Loucy (cell line): ENCODE measurements around the gene LATS1.

Source experiments
- H2AFZ ChIP-seq: fragments of 200-600 bp; sonication (generic); 2 replicates; pipeline ENCODE4 v1.6.0; 2016; ENCODE audit warnings: antibody characterized with exemption, mild to moderate bottlenecking, low read length, moderate library complexity
- H3F3A ChIP-seq: fragments of 200-600 bp; 2 replicates; pipeline ENCODE4 v1.6.0; 2016; ENCODE audit warnings: antibody characterized with exemption, low read depth, mild to moderate bottlenecking
- H3K27me3 ChIP-seq: fragments of 200-600 bp; sonication (generic); 2 replicates; pipeline ENCODE4 v1.6.1; 2014; ENCODE audit warnings: low read length, mild to moderate bottlenecking; ENCODE audit not compliant: insufficient read depth, poor library complexity, severe bottlenecking
- H3K36me3 ChIP-seq: fragments of 200-600 bp; sonication (generic); 2 replicates; pipeline ENCODE4 v1.6.1; 2016; ENCODE audit warnings: low read length; ENCODE audit not compliant: insufficient read depth
- H3K4me1 ChIP-seq: fragments of 200-600 bp; sonication (generic); 2 replicates; pipeline ENCODE4 v1.5.1; 2014; ENCODE audit warnings: low read length, mild to moderate bottlenecking; ENCODE audit not compliant: insufficient read depth, poor library complexity, severe bottlenecking
- H3K4me2 ChIP-seq: fragments of 200-600 bp; sonication (generic); 2 replicates; pipeline ENCODE4 v1.6.0; 2014; ENCODE audit warnings: antibody characterized with exemption, low read length, low read depth, mild to moderate bottlenecking; ENCODE audit not compliant: poor library complexity, severe bottlenecking
- H3K4me3 ChIP-seq: fragments of 200-600 bp; sonication (generic); 2 replicates; pipeline ENCODE4 v1.5.1; 2014; ENCODE audit warnings: low read length, mild to moderate bottlenecking, mixed read lengths; ENCODE audit not compliant: poor library complexity, severe bottlenecking
- H3K79me2 ChIP-seq: fragments of 200-600 bp; sonication (generic); 2 replicates; pipeline ENCODE4 v1.6.1; 2014; ENCODE audit warnings: low read length; ENCODE audit not compliant: insufficient read depth
- H3K9ac ChIP-seq: fragments of 200-600 bp; sonication (generic); 2 replicates; pipeline ENCODE4 v1.6.0; 2014; ENCODE audit warnings: mild to moderate bottlenecking, low read depth, low read length, moderate library complexity; ENCODE audit not compliant: poor library complexity, severe bottlenecking
- H3K9me2 ChIP-seq: fragments of 200-600 bp; sonication (generic); replicated peaks from 2 replicates; pipeline ENCODE4 v1.6.1; 2016; ENCODE audit warnings: low read depth, low read length, mixed read lengths
- H3K9me3 ChIP-seq: fragments of 200-600 bp; sonication (generic); 2 replicates; pipeline ENCODE4 v1.6.1; 2014; ENCODE audit warnings: mild to moderate bottlenecking, antibody characterized with exemption, low read length, low read depth; ENCODE audit not compliant: insufficient read depth
- H4K20me1 ChIP-seq: fragments of 200-600 bp; sonication (generic); 2 replicates; pipeline ENCODE4 v1.6.0; 2014; ENCODE audit warnings: antibody characterized with exemption, low read length, mild to moderate bottlenecking; ENCODE audit not compliant: insufficient read depth, poor library complexity, severe bottlenecking
- CTCF ChIP-seq: fragments of 200-600 bp; sonication (generic); conservative IDR thresholded peaks from 2 replicates; pipeline ENCODE4 v1.5.1; 2014; ENCODE audit warnings: mild to moderate bottlenecking, antibody characterized with exemption, low read length
- EZH2phosphoT487 ChIP-seq: fragments of 200-600 bp; IDR thresholded peaks from 2 replicates; pipeline ENCODE4 v1.6.1; 2018; ENCODE audit warnings: antibody characterized with exemption, mild to moderate bottlenecking, moderate library complexity, borderline replicate concordance

The LATS1 gene

DNA sequence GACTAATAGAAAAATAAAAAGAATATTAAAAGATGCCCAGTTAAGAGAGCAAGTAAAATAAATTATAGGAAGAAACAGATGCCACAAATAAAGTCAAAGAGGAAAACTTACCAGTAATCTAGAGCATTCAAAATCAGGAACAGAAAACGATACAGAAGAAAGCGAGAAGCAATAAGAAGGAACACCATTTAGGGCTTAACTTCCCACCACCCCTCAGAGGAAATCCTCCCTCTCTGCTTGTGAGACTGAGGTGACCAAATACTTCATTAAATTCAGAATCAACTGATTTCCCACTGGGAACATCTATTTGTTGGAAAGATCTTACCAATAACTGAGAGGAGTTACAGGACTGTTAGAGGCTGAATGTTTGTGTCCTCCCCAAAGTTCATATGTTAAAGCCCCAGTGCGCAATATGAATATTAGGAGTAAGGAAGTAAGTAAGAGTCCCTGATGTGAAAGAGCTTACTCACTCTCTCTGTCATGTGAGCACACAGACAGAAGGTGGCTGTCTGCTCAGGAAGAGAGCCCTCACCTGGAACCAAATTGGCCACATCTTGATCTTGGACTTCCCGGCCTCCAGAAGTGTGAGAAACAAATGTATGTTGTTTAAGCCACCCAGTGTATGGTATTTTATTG is 88.9 kb downstream of the LATS1 start:
- no peaks in the 10 kb centered on the region for H3K79me2 ChIP-seq
- no peaks in the 10 kb centered on the region for H3K9me3 ChIP-seq
- H2AFZ ChIP-seq, result no peak overlapping the region
- no peaks in the 10 kb centered on the region for H3K27me3 ChIP-seq
- no peaks in the 10 kb centered on the region for H3F3A ChIP-seq
- H3K4me3 ChIP-seq, result no peak overlapping the region
- no peak overlapping the region for H3K4me2 ChIP-seq
- no peaks in the 10 kb centered on the region for H3K9me2 ChIP-seq
- no peaks in the 10 kb centered on the region for H4K20me1 ChIP-seq
- peaks cover 25% of the 10 kb centered on the region; the same call in 1 of the 2 replicates for H3K36me3 ChIP-seq
- H3K4me1 ChIP-seq, result no peaks in the 10 kb centered on the region
- H3K9ac ChIP-seq, result no peak overlapping the region
- TF ChIP-seq EZH2phosphoT487 (no peak), CTCF (no peak)

- no peaks in the 10 kb centered on the region for H3K4me1 ChIP-seq
- H3K27me3 ChIP-seq, result no peaks in the 10 kb centered on the region
- H3K79me2 ChIP-seq, result no peaks in the 10 kb centered on the region
- no peaks in the 10 kb centered on the region for H4K20me1 ChIP-seq
- no peak for TF ChIP-seq CTCF
- TF ChIP-seq EZH2phosphoT487, result no peak
- no peak overlapping the region for H3K4me3 ChIP-seq
- H3K9me3 ChIP-seq, result no peaks in the 10 kb centered on the region
- no peak overlapping the region for H3K9ac ChIP-seq
- H3K9me2 ChIP-seq, result no peaks in the 10 kb centered on the region
- H3K4me2 ChIP-seq, result no peak overlapping the region
- H3K36me3 ChIP-seq, result peaks cover 28% of the 10 kb centered on the region; the same call in 1 of the 2 replicates
- no peak overlapping the region for H2AFZ ChIP-seq
- no peaks in the 10 kb centered on the region for H3F3A ChIP-seq
Observed at GRCh38 chr6:149627672-149628071, 90.2 kb downstream of the LATS1 start.

DNA sequence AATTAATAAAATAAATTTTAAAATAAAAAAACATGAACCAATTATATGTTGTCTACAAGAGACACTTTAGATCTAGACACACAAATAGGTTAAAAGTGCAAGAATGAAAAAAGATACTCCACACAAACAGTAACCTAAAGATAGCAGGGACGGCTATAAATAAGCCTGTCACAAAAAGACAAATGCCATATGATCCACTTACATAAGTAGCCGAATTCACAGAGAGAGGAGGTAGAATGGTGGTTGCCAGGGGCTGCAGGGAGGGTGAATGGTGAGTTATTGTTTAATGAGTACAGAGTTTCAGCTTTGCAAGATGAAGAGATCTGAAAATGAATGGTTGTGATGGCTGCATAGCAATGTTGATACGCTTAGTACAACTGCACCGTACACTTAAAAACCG is 102.1 kb downstream of the LATS1 start:
- Histone ChIP-seq H3K9me3 (peaks cover 3% of the 10 kb centered on the region; the same call in 1 of the 2 replicates), H4K20me1 (no peaks in the 10 kb centered on the region), H3K4me3 (no peak overlapping the region), H3K9ac (no peak overlapping the region), H3K9me2 (no peaks in the 10 kb centered on the region), H3F3A (no peaks in the 10 kb centered on the region), H3K4me2 (no peak overlapping the region), H3K36me3 (peaks cover 36% of the 10 kb centered on the region; the same call in 1 of the 2 replicates), H3K4me1 (no peaks in the 10 kb centered on the region), H3K27me3 (no peaks in the 10 kb centered on the region), H3K79me2 (no peaks in the 10 kb centered on the region), H2AFZ (no peak overlapping the region)
- TF ChIP-seq CTCF (no peak), EZH2phosphoT487 (no peak)
